Activated naive CD4-positive, alpha-beta T cell treated with Interleukin-2 at 50 U/mL for 16 hours (primary cell): Measurements from ENCODE around the gene FOSB.

Experiments used
- DNase-seq: peaks from one replicate; pipeline ENCODE4 v3.0.0-alpha.2; 2020

The FOSB gene

GRCh38 chr19:45485305-45486077 is 17.7 kb downstream of the FOSB start:
- DNase-seq: peak; percentile 96

GRCh38 chr19:45488708-45489107 is 20.9 kb downstream of the FOSB start:
- no peak for DNase-seq

- DNase-seq: no peak
Observed at GRCh38 chr19:45489216-45489855, 21.5 kb downstream of the FOSB start.

- no peak for DNase-seq
Observed at GRCh38 chr19:45492137-45492626, 24.4 kb downstream of the FOSB start.

GRCh38 chr19:45492627-45493470 is 25.1 kb downstream of the FOSB start:
- no peak for DNase-seq

GRCh38 chr19:45494261-45494916 is 26.6 kb downstream of the FOSB start:
- DNase-seq: no peak

GRCh38 chr19:45495178-45495577 is 27.4 kb downstream of the FOSB start:
- no peak for DNase-seq

- peak; percentile 54 for DNase-seq
Observed at GRCh38 chr19:45496349-45496953, 28.7 kb downstream of the FOSB start.

- DNase-seq: no peak
Observed at GRCh38 chr19:45497791-45498190, 30.0 kb downstream of the FOSB start.

- DNase-seq: peak; percentile 68
Observed at GRCh38 chr19:45498411-45499195, 30.8 kb downstream of the FOSB start, which contains the start of gene PPM1N. TSS of gene PPM1N (plus strand) at chr19:45498443. CDS start at chr19:45498473, 30 bp downstream.

- DNase-seq: peak; percentile 70
Observed at GRCh38 chr19:45499196-45500180, 31.7 kb downstream of the FOSB start.

- DNase-seq: no peak
Observed at GRCh38 chr19:45500918-45501729, 33.3 kb downstream of the FOSB start.

- DNase-seq: no peak
Observed at GRCh38 chr19:45501730-45502014, 33.9 kb downstream of the FOSB start.

GRCh38 chr19:45502111-45502510 is 34.3 kb downstream of the FOSB start:
- no peak for DNase-seq

GRCh38 chr19:45503909-45504308 is 36.1 kb downstream of the FOSB start:
- DNase-seq: no peak

GRCh38 chr19:45505151-45505995 is 37.6 kb downstream of the FOSB start:
- DNase-seq: no peak

- DNase-seq: no peak
Observed at GRCh38 chr19:45505996-45506245, 38.1 kb downstream of the FOSB start.

- peak; percentile 99 for DNase-seq
Observed at GRCh38 chr19:45506246-45506988, 38.6 kb downstream of the FOSB start.
